Renal pelvis (tissue), 4 donors: ENCODE data around the gene ETS2. TPM values are rescaled to one million over a fixed set of nuclear protein-coding genes. Genes with fewer than 3 reads are reported as not detected.

Experiments used
- DNase-seq: peaks from one replicate; pipeline ENCODE4 v3.0.0-alpha.2; 2013
- polyA plus RNA-seq, 3 donors: library from polyadenylated mRNA; unstranded; fragments of 120-200 nt; gene quantifications; one replicate each; pipeline ENCODE4 v1.2.1, GENCODE V29; 2013; ENCODE audit not compliant: insufficient read length in 3 of 3

ETS2 gene
- polyA plus RNA-seq, 3 donors, result 46.0 to 49.9 (median 46.1) TPM

GRCh38 chr21:38774152-38774551 lies 31.6 kb upstream of the ETS2 start:
- DNase-seq, result no peak

GRCh38 chr21:38774586-38775285 lies 31.0 kb upstream of the ETS2 start:
- no peak for DNase-seq

- no peak for DNase-seq
Observed at GRCh38 chr21:38775733-38776132, 30.0 kb upstream of the ETS2 start.

GRCh38 chr21:38777015-38777414 lies 28.7 kb upstream of the ETS2 start:
- DNase-seq, result no peak

GRCh38 chr21:38777531-38777930 lies 28.2 kb upstream of the ETS2 start:
- no peak for DNase-seq

GRCh38 chr21:38780879-38781278 lies 24.9 kb upstream of the ETS2 start:
- no peak for DNase-seq

- no peak for DNase-seq
Observed at GRCh38 chr21:38784458-38785266, 21.1 kb upstream of the ETS2 start.

- DNase-seq, result no peak
Observed at GRCh38 chr21:38785483-38785882, 20.2 kb upstream of the ETS2 start.

- DNase-seq, result no peak
Observed at GRCh38 chr21:38787016-38787415, 18.7 kb upstream of the ETS2 start.

- DNase-seq, result no peak
Observed at GRCh38 chr21:38787461-38788274, 18.1 kb upstream of the ETS2 start.

- DNase-seq, result no peak
Observed at GRCh38 chr21:38788275-38788905, 17.3 kb upstream of the ETS2 start.

- no peak for DNase-seq
Observed at GRCh38 chr21:38789275-38789674, 16.5 kb upstream of the ETS2 start.

GRCh38 chr21:38790059-38790458 lies 15.7 kb upstream of the ETS2 start:
- no peak for DNase-seq

- no peak for DNase-seq
Observed at GRCh38 chr21:38790961-38791360, 14.8 kb upstream of the ETS2 start.

- no peak for DNase-seq
Observed at GRCh38 chr21:38792676-38793459, 12.9 kb upstream of the ETS2 start.

GRCh38 chr21:38793926-38794713 lies 11.6 kb upstream of the ETS2 start:
- no peak for DNase-seq

- DNase-seq, result no peak
Observed at GRCh38 chr21:38794978-38795377, 10.8 kb upstream of the ETS2 start.

- no peak for DNase-seq
Observed at GRCh38 chr21:38795475-38795874, 10.3 kb upstream of the ETS2 start.

GRCh38 chr21:38796424-38796823 lies 9.3 kb upstream of the ETS2 start:
- no peak for DNase-seq

GRCh38 chr21:38797470-38797869 lies 8.3 kb upstream of the ETS2 start:
- no peak for DNase-seq
